PC-9 (cell line): ENCODE results near the gene POP5. TPM values are rescaled to one million over a fixed set of nuclear protein-coding genes. Genes with fewer than 3 reads are reported as not detected.

Source experiments
- BruUV-seq: library from RNA; stranded (reverse); fragments of 400-500 nt; replicated peaks from 2 replicates; lab custom pipeline; 2021; lab: Mats Ljungman, UMichigan
- CTCF ChIA-PET: fragments of 300-600 bp; sonication (Branson Sonifier 250); formaldehyde crosslinking; loops from one replicate; lab custom pipeline; 2022; ENCODE audit warnings: antibody characterized with exemption; lab: Charles Lee
- POLR2A ChIA-PET: fragments of 300-600 bp; sonication (Branson Sonifier 250); formaldehyde crosslinking; loops from one replicate; lab custom pipeline; 2022; ENCODE audit warnings: antibody characterized with exemption; ENCODE audit not compliant: unreplicated experiment; lab: Charles Lee
- DNase-seq, 2 experiments: peaks; one replicate each; pipeline versions ENCODE4 v3.0.0 to v3.0.0-alpha.2; 2015 to 2022; ENCODE audit warnings: mixed read lengths in 1 of 2
- H2AFZ ChIP-seq: fragments of 200-600 bp; sonication (generic); 2 replicates; pipeline ENCODE4 v1.8.1; 2017; ENCODE audit warnings: antibody characterized with exemption
- H3F3A ChIP-seq: fragments of 200-600 bp; sonication (generic); 2 replicates; pipeline ENCODE4 v1.8.1; 2017; ENCODE audit warnings: antibody characterized with exemption, mild to moderate bottlenecking, low read depth; ENCODE audit not compliant: insufficient read depth
- H3K27ac ChIP-seq: fragments of 200-600 bp; sonication (generic); 2 replicates; pipeline ENCODE4 v1.6.1; 2016; ENCODE audit warnings: mixed run types
- H3K27me3 ChIP-seq: fragments of 200-600 bp; sonication (generic); 2 replicates; pipeline ENCODE4 v1.6.1; 2016; ENCODE audit warnings: low read depth, mixed run types; ENCODE audit not compliant: insufficient read depth
- H3K36me3 ChIP-seq: fragments of 200-600 bp; sonication (generic); 2 replicates; pipeline ENCODE4 v1.6.1; 2016; ENCODE audit warnings: low read depth, mixed run types
- H3K4me1 ChIP-seq: fragments of 200-600 bp; sonication (generic); replicated peaks from 2 replicates; pipeline ENCODE4 v1.6.1; 2016; ENCODE audit warnings: mixed run types; ENCODE audit not compliant: insufficient read depth
- H3K4me2 ChIP-seq: fragments of 200-600 bp; sonication (generic); 2 replicates; pipeline ENCODE4 v1.6.1; 2017; ENCODE audit warnings: mixed run types
- H3K4me3 ChIP-seq: fragments of 200-600 bp; sonication (generic); 2 replicates; pipeline ENCODE4 v1.6.1; 2016; ENCODE audit warnings: mixed run types
- H3K79me2 ChIP-seq: fragments of 200-600 bp; sonication (generic); 2 replicates; pipeline ENCODE4 v1.6.1; 2017; ENCODE audit warnings: low read depth, mixed run types
- H3K9me2 ChIP-seq: fragments of 200-600 bp; sonication (generic); 2 replicates; pipeline ENCODE4 v1.8.1; 2017; ENCODE audit warnings: mild to moderate bottlenecking; ENCODE audit not compliant: insufficient read depth
- H3K9me3 ChIP-seq: fragments of 200-600 bp; sonication (generic); 2 replicates; pipeline ENCODE4 v1.8.1; 2016; ENCODE audit warnings: low read depth; ENCODE audit not compliant: insufficient read depth
- H4K20me1 ChIP-seq: fragments of 200-600 bp; sonication (generic); 2 replicates; pipeline ENCODE4 v1.8.1; 2017; ENCODE audit not compliant: insufficient read depth
- CTCF ChIP-seq: fragments of 200-600 bp; sonication (generic); conservative IDR thresholded peaks from 2 replicates; pipeline ENCODE4 v1.6.1; 2017; ENCODE audit warnings: mixed run types, antibody characterized with exemption, mild to moderate bottlenecking, moderate library complexity
- EZH2 ChIP-seq: fragments of 200-600 bp; sonication (generic); IDR thresholded peaks from 2 replicates; pipeline ENCODE4 v1.8.0; 2017; ENCODE audit warnings: antibody characterized with exemption, low read depth
- intact Hi-C: fragments of 100-400 bp; cut with micrococcal nuclease; formaldehyde crosslinking; loops from one replicate; pipeline ENCODE4 v1.10.0; 2022; ENCODE audit not compliant: unreplicated experiment
- total RNA-seq: library from RNA; stranded (reverse); gene quantifications from 2 replicates; pipeline ENCODE4 v1.2.3, GENCODE V29; 2021

Gene POP5
- total RNA-seq, 1 experiment from 2014 or later, result 26.5 TPM

GRCh38 chr12:120598674-120599463 is 17.7 kb upstream of the POP5 start:
- peaks cover 8% of the 10 kb centered on the region; the same call in 1 of the 2 replicates for H3F3A ChIP-seq
- no peaks in the 10 kb centered on the region for H4K20me1 ChIP-seq
- BruUV-seq, result no TSS peak
- H3K4me3 ChIP-seq, result no peak overlapping the region
- POLR2A ChIA-PET, result interaction anchor here (0.7 kb wide), 1 partner anchor 233 kb away, joined by 4 read pairs; no protein-coding TSS in a partner anchor
- no peaks in the 10 kb centered on the region for H3K79me2 ChIP-seq
- H3K36me3 ChIP-seq, result no peaks in the 10 kb centered on the region
- peak; percentile 23 to 65 for DNase-seq
- peak overlapping the region; percentile 57 for H3K4me2 ChIP-seq
- TF ChIP-seq EZH2 (no peak), CTCF (no peak)
- no peak overlapping the region for H3K27ac ChIP-seq
- CTCF ChIA-PET, result interaction anchor here (0.6 to 0.7 kb wide), 2 partner anchors 131 to 315 kb away, joined by 4 to 7 read pairs; no protein-coding TSS in a partner anchor
- H3K9me2 ChIP-seq, result no peaks in the 10 kb centered on the region
- no peaks in the 10 kb centered on the region for H3K9me3 ChIP-seq
- intact Hi-C loops, result no loop called here
- no peak overlapping the region for H2AFZ ChIP-seq
- peaks cover 26% of the 10 kb centered on the region for H3K4me1 ChIP-seq
- no peaks in the 10 kb centered on the region for H3K27me3 ChIP-seq

- H3K36me3 ChIP-seq, result no peaks in the 10 kb centered on the region
- no peaks in the 10 kb centered on the region for H3K27me3 ChIP-seq
- H2AFZ ChIP-seq, result no peak overlapping the region
- H4K20me1 ChIP-seq, result no peaks in the 10 kb centered on the region
- CTCF ChIA-PET, result interaction anchor here (0.7 kb wide), 1 partner anchor 130 kb away, joined by 4 read pairs; no protein-coding TSS in a partner anchor
- no peak overlapping the region for H3K4me2 ChIP-seq
- BruUV-seq, result no TSS peak
- H3K9me3 ChIP-seq, result no peaks in the 10 kb centered on the region
- H3K4me1 ChIP-seq, result peaks cover 25% of the 10 kb centered on the region
- POLR2A ChIA-PET, result no interaction called here
- TF ChIP-seq EZH2, result no peak
- no peaks in the 10 kb centered on the region for H3K9me2 ChIP-seq
- no peak for DNase-seq
- H3K27ac ChIP-seq, result no peak overlapping the region
- no peak overlapping the region for H3K4me3 ChIP-seq
- no peaks in the 10 kb centered on the region for H3K79me2 ChIP-seq
- intact Hi-C loops, result no loop called here
- H3F3A ChIP-seq, result peaks cover 8% of the 10 kb centered on the region; the same call in 1 of the 2 replicates
Measured at GRCh38 chr12:120597861-120598260, 16.7 kb upstream of the POP5 start.

GRCh38 chr12:120596901-120597300 is 15.7 kb upstream of the POP5 start:
- intact Hi-C loops, result no loop called here
- TF ChIP-seq CTCF (no peak), EZH2 (no peak)
- no peaks in the 10 kb centered on the region for H3K9me2 ChIP-seq
- no peak overlapping the region for H3K4me3 ChIP-seq
- no peaks in the 10 kb centered on the region for H3K79me2 ChIP-seq
- peaks cover 15% of the 10 kb centered on the region for H3K4me1 ChIP-seq
- H2AFZ ChIP-seq, result no peak overlapping the region
- H3K27me3 ChIP-seq, result no peaks in the 10 kb centered on the region
- H3K36me3 ChIP-seq, result no peaks in the 10 kb centered on the region
- POLR2A ChIA-PET, result no interaction called here
- BruUV-seq, result no TSS peak
- peaks cover 8% of the 10 kb centered on the region; the same call in 1 of the 2 replicates for H3F3A ChIP-seq
- DNase-seq, result no peak
- H4K20me1 ChIP-seq, result no peaks in the 10 kb centered on the region
- H3K4me2 ChIP-seq, result no peak overlapping the region
- CTCF ChIA-PET, result interaction anchor here (0.6 kb wide), 1 partner anchor 170 kb away, joined by 4 read pairs; no protein-coding TSS in a partner anchor
- H3K9me3 ChIP-seq, result no peaks in the 10 kb centered on the region
- no peak overlapping the region for H3K27ac ChIP-seq
